NCI-H2081 treated with DMSO at 0.1 percent for 48 hours (cell line): ENCODE data around the gene GLA.

Experiments used
- DNase-seq: peaks from one replicate; lab custom pipeline; 2025; lab: John Stamatoyannopoulos, UW

Gene GLA

DNA sequence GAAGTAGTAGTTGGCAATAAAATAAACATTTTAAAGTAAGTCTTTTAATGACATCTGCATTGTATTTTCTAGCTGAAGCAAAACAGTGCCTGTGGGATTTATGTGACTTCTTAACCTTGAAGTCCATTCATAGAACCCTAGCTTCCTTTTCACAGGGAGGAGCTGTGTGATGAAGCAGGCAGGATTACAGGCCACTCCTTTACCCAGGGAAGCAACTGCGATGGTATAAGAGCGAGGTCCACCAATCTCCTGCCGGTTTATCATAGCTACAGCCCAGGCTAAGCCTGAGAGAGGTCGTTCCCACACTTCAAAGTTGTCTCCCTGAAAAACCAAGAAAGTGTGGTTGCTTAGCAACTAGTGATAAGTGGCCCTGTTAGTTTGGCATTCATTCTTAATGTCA lies 9.9 kb downstream of the GLA start:
- DNase-seq: no peak

- DNase-seq: no peak
Measured at GRCh38 chrX:101395789-101396188, 11.9 kb downstream of the GLA start.

DNA sequence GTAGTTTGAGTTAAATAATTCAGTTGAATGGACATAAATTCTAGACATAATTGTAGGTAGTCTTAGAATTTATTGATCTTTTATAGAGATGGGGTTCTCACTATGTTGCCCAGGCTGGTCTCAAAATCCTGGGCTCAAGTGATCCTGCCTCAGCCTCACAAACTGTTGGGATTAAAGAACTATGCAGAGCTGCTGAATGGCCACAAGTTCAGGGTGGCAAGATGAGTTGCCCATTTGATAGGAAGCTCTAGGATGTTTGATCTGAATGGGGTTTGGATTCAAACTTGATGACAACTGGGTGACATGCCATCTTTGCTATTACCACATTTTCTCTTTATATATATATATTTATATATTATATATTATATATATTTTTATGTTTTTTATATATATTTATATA lies 13.4 kb downstream of the GLA start:
- DNase-seq: no peak

- DNase-seq: no peak
Measured at GRCh38 chrX:101393530-101394305, 14.0 kb downstream of the GLA start.

DNA sequence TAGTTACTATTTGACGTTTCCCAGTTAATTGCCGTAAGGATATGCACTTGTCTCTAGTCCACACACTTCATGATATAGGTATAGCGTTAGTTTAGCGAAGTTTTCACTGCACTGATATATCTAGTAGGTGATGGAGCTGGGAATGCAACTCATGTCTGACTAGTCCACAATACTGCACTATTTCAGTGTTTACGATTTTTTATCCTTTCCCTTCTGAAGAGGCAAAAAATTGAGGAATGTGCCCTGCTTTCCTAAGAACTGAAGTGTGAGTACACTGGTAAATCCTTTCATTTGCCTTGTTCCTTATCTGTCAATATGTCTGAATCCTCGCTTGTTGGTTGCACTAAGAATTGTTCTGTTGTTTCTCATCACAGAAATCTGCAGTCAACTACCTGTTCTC lies 15.9 kb downstream of the GLA start:
- DNase-seq: no peak

DNA sequence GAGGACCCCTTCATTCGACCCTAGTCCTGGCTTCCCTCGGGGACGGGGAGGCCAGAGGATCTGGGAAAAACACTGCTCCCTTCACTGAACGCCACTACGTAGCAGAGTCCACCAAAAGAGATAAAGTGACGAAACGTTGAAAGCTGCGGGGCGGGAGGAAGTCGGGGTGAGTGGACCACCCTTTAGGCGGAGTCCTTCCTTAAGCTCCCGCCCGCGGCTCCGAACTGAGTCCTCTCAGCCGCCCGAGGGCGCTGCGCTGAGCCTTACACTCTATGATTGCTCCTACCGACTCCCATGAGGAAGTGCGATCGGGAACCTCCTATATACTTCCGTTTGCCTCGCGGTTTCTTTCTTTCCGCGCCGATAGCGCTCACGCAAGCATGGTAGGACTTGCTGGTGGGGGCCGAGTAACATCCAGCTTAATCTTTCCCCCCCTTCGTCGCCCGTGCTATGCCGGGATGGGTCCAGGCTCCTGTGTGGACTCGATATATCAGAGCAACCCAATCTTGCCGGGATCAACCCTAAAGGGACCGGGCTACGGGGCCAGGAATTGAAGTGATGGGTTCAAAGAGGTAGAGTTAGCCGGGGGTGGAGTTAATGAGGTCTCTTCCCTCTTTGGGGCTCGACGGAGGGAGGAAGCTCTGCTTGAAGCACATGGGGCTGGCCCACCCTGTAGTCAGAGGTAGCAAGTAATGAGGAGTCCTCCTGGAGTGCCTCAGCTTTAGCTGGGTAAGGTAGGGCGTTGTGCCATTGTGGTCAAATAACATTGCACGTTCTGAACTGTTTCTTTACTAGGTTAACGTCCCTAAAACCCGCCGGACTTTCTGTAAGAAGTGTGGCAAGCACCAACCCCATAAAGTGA lies 16.8 kb downstream of the GLA start, which contains the start of gene RPL36A:
RPL36A (plus strand) TSS at position 348 of the 862 bp plus-strand sequence; CDS start at position 381, 33 bp downstream.
- peak; percentile 76 for DNase-seq

- no peak for DNase-seq
Measured at GRCh38 chrX:101388604-101389003, 19.1 kb downstream of the GLA start.

- DNase-seq: no peak
Measured at GRCh38 chrX:101386542-101386885, 21.2 kb downstream of the GLA start.

DNA sequence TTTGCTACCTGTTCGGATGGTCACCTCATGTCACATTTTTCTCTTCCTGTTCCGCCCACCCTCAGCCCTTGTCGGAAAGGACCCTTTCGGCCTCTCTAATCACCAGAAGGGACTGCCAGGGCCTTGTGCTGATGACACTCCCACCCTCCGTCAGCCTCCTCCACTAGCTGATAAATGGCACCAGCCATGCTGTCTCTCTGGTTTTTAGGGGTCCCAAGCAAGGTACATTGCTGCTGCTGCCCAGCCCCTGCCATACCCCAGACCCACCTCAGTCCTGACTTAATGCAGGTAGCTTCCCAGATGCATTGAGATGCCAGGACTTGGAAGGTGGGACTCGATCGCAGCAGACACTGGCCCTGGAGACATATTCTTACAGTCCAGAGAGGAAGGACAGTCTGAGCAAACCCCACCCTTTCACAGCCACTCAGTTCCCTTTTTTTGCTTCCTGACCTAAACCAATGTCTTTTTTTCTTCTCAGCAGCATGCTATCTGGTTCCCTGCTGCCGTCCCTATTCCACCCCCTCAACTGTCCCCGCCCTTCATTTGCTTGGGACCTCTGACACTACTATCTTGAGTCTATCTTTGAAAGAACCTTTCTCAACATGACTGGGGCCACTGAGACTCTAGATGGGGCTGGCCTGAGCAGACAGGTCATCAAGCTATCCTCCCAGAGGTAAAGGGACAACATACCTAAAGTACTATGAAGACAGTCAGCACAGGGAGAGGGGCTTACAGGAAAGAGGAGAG lies 21.8 kb downstream of the GLA start, which contains the start of gene BTK:
BTK (minus strand) TSS at position 397 of the 747 bp plus-strand sequence. CDS start 10,907 bp downstream, outside the sequence.
- DNase-seq: no peak

DNA sequence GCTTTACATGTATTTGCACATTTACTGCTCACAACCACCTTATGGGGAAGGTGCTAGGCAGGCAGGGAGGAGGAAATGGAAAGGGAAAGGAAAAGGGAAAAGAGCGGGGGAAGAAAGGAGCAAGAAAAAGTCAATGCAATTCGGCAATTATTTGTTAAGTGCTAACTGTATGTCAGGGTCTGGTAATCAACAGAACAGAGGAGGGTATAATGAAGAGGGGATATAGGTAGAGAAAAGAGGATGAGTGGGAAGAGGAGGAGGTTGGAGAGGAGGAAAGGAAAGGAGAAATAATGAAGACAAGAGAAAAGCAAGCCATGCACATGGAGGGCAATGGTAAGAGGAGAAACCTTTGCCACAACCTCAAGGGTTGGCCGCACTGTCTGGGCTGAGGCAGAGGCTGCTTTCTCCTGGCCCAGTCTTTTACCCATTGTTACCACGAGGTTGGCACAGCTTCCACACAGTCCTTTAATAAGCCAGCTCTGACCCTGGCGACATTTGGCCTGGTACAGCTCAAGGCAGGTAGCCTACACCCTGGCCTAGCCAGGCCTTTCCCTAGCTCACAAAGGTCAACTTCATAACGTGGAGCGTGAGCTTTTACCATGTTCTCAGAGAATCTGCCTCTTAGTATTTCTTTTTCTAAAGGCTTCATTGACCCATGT lies 22.6 kb downstream of the GLA start:
- DNase-seq: no peak

- no peak for DNase-seq
Measured at GRCh38 chrX:101383679-101384205, 24.0 kb downstream of the GLA start.

- DNase-seq: no peak
Measured at GRCh38 chrX:101377547-101377946, 30.2 kb downstream of the GLA start.

DNA sequence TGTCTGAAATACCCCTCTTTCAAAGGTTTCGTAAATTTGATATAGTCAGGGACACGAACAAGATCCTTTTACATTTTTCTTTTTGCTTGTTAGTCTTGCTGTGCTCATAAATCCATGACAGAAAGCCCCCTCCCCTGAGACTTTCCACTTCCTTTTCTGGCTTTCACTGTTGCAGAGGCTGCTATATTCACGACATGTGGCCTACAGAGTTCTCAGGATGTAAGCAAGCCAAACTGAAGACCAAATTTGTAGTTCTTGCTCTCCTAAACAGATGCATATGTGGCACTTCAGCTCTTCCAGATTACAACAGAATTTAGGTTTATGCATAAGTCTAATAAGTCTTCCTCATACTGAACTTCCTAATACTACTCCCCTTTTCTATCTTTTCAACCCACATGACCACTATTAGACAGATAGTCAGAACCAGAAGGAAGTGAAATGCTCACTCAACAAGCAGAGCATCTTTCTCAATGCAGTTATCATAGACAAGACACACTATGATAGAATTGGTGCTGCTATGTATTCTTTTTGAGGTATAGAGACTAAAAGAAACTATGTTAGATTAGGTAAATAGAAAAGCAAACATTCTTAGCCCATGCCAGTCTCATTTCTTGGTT lies 36.7 kb downstream of the GLA start:
- no peak for DNase-seq

GRCh38 chrX:101369687-101370086 lies 38.0 kb downstream of the GLA start:
- no peak for DNase-seq

DNA sequence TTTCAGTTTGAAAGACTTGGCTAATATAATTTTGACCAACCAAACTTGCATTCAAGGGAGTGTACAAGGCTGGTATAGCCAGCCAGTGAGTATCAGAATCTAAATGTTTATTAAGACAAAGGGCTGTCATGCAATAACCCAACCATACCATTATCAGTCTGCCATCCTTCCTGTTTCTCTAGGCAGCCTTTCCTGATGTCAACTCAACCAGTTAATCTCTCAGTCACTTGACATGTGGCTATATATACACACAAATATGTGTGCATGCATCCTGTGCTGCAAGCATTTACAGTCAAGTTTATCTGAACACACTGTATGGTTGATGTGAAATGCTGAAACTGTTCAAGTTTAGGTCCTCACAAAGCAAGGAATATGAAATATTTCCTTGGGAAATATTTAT lies 38.9 kb downstream of the GLA start:
- DNase-seq: no peak

DNA sequence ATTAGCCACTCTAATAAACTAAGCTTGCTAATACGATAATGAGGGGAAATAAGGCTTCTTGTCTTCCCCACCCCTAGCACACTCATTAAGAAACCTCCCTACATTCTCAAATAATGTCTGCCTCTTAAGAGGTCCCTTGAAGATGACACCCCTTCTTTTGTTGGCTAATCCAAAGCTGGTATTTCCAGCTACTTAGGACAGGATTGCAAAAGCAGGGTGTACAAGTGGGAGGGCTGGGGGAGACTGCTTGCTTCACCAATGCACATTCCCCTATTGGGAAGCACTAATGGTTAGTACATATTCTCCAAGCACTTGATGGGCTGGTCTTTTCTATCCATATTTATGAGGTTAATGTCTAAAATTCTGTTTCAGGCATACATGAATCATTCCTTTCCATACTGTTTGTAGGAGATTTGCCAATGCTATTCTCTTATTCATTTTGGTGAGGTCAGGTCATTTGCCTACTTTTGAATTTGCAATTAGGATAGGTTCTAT lies 42.4 kb downstream of the GLA start:
- no peak for DNase-seq

DNA sequence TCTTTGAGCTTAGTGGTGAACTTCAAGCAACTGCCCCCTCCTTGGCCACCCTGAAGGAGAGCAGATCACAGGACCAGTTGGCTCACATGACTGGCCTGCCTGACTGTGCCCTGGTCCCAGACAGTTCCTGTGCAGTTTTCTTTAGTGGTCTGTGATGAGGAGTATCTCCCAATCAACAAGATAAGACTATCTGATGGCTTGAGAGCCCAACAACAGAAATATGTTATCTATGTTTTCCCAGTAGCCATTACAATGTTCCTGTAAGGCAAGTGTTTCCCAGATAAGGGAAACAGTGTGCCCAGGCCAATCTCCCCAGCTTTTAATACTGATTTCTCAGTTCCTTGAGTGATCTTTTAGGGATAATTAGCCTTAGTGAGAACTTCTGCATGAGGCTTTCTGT lies 45.0 kb downstream of the GLA start:
- DNase-seq: no peak

DNA sequence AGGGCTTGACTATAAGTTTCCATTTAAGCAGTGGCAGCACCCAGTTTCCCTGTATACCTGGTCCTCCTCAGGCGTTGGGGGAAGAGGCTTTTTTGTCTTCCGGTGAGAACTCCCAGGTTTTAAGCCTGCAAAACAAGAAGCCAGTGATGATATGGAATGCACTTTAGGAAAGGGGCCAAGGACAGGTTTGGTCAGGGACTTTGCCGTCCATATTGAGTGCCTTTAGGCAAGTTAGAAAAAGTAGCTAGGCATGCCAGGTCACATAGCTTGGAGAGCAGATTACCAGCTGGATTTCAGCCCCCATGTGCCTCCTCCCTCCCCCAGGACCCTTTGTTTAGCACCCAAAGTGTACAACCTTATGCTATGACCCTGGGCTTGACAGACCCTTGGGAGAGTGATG lies 45.6 kb downstream of the GLA start:
- DNase-seq: no peak

DNA sequence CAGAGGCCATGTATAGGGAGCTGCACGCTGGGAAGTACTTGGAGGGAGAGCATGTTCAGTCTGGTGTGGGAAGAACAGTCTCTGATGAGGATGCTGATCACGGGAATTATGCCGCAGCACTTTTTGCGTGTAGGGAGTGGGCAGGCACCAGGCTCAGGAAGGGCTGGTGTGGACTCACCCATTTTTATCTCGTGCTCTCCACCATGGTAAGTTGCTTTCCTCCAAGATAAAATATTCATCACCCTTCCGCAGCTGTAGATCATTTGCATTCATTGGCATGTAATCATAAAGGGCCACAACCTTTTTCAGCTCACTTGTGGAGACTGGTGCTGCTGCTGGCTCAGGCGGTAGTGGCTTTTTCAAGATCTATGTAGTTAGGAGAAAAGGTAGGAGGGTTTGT lies 47.3 kb downstream of the GLA start:
- no peak for DNase-seq

DNA sequence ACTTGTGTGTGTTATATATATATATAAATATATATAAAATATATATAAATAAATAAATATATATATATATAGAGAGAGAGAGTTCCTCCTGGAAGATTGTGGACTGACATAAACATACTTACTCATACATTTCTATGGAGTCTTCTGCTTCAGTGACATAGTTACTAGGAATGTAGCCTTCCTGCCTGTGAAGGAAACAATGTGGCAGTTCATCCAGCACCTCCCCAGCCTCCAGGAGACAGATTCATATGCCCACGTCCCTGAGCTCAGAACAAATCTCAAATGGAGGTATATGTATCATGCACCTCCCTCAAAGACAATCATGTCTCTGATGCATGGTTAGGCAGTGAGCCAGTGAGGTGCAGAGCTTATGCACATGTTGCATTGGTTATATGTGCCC lies 47.8 kb downstream of the GLA start:
- no peak for DNase-seq

GRCh38 chrX:101357166-101357795 lies 50.4 kb downstream of the GLA start:
- DNase-seq: no peak
